ENCODE measurements around the gene TMCC2.
A peak's percentile ranks its signal among the peaks of the same experiment; 100 is the strongest.
"Not testable (repeated sequence)": the region's sequence is repeated elsewhere in the genome, so short reads cannot be mapped to it uniquely, and the experiment has no call there.

Gene TMCC2, protein sequence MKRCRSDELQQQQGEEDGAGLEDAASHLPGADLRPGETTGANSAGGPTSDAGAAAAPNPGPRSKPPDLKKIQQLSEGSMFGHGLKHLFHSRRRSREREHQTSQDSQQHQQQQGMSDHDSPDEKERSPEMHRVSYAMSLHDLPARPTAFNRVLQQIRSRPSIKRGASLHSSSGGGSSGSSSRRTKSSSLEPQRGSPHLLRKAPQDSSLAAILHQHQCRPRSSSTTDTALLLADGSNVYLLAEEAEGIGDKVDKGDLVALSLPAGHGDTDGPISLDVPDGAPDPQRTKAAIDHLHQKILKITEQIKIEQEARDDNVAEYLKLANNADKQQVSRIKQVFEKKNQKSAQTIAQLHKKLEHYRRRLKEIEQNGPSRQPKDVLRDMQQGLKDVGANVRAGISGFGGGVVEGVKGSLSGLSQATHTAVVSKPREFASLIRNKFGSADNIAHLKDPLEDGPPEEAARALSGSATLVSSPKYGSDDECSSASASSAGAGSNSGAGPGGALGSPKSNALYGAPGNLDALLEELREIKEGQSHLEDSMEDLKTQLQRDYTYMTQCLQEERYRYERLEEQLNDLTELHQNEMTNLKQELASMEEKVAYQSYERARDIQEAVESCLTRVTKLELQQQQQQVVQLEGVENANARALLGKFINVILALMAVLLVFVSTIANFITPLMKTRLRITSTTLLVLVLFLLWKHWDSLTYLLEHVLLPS

GRCh38 chr1:205227584-205228013 lies at the start of gene TMCC2:
TMCC2 (plus strand) TSS chr1:205227946; CDS start chr1:205228565, 619 bp downstream.
- in situ Hi-C loops (cut with HindIII; ENCODE audit: low pct_ligation_motif_present, low pct_unique_long_range_greater_than_20kb, low sequenced_read_pairs) = no loop called here
- DNase-seq = peak; percentile 88

- DNase-seq = no peak
- in situ Hi-C loops (cut with HindIII; ENCODE audit: low pct_ligation_motif_present, low pct_unique_long_range_greater_than_20kb, low sequenced_read_pairs) = no loop called here
Measured at GRCh38 chr1:205179842-205180241, 47.9 kb upstream of the TMCC2 start.

- in situ Hi-C loops (cut with HindIII; ENCODE audit: low pct_ligation_motif_present, low pct_unique_long_range_greater_than_20kb, low sequenced_read_pairs); DNase-seq: not testable (repeated sequence)
Measured at GRCh38 chr1:205180331-205180730, 47.4 kb upstream of the TMCC2 start.

- in situ Hi-C loops (cut with HindIII; ENCODE audit: low pct_ligation_motif_present, low pct_unique_long_range_greater_than_20kb, low sequenced_read_pairs) = no loop called here
- DNase-seq = no peak
Measured at GRCh38 chr1:205182930-205183329, 44.8 kb upstream of the TMCC2 start.

DNA sequence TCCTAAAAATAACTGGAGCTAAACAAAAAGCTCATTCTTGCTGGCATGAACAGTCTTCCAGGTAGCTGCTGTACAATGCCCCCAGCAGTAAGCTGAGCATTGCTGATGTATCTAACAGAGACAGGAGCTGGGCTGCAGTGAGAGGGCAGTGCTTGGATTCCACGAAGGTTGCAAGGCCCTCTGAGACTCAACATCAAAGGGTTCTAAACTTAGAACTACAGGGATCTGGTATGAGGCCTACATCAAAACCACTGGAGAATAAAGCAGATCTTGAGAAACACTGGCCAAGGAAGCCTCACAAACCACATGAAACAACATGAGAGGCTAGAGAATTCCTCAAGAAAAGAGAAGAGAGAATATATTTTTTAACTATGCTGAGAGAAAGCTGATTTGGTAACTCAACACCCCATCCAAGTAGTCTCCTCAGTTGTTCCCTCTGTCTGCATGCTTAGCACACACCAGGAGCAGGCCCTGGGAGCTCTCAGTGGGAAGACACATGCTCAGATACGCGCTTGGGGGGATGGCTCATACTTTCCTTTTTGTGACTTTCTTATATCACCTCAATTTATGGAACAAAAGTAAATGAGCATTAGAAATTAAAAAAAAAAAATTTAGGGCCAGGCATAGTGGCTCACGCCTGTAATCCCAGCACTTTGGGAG lies 43.9 kb upstream of the TMCC2 start:
- in situ Hi-C loops (cut with HindIII; ENCODE audit: low pct_ligation_motif_present, low pct_unique_long_range_greater_than_20kb, low sequenced_read_pairs) = no loop called here
- DNase-seq = no peak

GRCh38 chr1:205186191-205186590 lies 41.6 kb upstream of the TMCC2 start:
- in situ Hi-C loops (cut with HindIII; ENCODE audit: low pct_ligation_motif_present, low pct_unique_long_range_greater_than_20kb, low sequenced_read_pairs) = no loop called here
- no peak for DNase-seq

DNA sequence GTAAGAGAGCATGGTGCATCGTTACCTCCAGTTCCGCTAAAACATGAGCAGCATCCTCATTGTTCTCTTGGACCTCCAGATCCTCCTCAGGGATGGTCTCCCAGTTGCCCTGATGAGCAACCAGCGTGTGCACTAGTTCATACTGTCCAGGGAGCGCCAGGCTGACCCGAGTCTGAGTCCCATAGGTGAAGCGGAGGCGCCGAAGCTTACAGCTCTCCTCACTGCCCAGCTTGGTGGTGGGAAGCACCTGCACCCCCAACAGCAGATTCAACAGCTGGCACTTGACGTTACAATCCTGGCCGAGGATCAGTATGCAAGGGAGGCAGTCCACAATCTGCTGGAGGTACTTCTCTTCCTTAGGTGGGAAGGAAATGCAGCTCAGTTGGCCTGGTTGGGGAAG lies 40.3 kb upstream of the TMCC2 start:
- no peak for DNase-seq
- in situ Hi-C loops (cut with HindIII; ENCODE audit: low pct_ligation_motif_present, low pct_unique_long_range_greater_than_20kb, low sequenced_read_pairs) = no loop called here

DNA sequence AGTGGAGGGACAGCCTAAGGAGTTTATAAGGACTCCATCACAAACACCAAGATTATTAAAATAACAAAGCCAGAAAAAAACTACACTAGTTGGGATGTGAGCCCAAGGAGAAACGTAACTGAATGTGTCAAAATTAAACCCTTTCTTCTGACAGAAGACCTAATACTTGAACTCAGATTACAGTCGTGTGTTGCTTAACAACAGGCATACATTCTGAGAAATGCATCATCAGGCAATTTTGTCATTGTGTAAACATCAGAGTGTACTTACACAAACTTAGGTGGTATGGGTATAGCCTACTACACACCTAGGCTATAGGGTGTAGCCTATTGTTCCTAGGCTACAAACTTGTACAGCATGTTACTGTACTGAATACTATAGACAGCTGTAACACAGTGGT lies 39.6 kb upstream of the TMCC2 start:
- in situ Hi-C loops (cut with HindIII; ENCODE audit: low pct_ligation_motif_present, low pct_unique_long_range_greater_than_20kb, low sequenced_read_pairs) = no loop called here

GRCh38 chr1:205188596-205188995 lies 39.1 kb upstream of the TMCC2 start:
- no peak for DNase-seq
- in situ Hi-C loops (cut with HindIII; ENCODE audit: low pct_ligation_motif_present, low pct_unique_long_range_greater_than_20kb, low sequenced_read_pairs) = no loop called here

More for the DNA sequence above, 39.6 kb upstream of the TMCC2 start:
- DNase-seq = no peak

DNA sequence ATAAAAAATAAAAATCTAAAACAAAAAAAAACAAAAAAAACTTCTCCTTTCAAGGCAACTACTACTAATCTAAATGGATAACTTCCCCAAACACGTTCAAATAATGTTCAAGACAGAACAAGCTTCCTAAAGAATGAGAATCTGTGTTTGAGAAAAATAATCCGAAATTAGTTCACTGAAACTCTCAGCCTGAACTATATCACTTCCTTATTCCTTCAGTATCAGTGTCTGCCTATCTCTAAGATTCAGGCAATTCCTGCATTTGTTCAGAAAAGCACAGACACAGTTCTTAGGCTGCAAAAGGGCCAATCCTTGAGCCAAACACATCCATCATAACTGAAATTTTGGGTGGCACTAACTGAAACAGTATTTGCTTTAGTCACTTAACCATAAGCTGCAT lies 38.6 kb upstream of the TMCC2 start:
- in situ Hi-C loops (cut with HindIII; ENCODE audit: low pct_ligation_motif_present, low pct_unique_long_range_greater_than_20kb, low sequenced_read_pairs) = no loop called here
- no peak for DNase-seq

- DNase-seq = peak; percentile 50
- in situ Hi-C loops (cut with HindIII; ENCODE audit: low pct_ligation_motif_present, low pct_unique_long_range_greater_than_20kb, low sequenced_read_pairs) = no loop called here
Measured at GRCh38 chr1:205190845-205191577, 36.7 kb upstream of the TMCC2 start.

DNA sequence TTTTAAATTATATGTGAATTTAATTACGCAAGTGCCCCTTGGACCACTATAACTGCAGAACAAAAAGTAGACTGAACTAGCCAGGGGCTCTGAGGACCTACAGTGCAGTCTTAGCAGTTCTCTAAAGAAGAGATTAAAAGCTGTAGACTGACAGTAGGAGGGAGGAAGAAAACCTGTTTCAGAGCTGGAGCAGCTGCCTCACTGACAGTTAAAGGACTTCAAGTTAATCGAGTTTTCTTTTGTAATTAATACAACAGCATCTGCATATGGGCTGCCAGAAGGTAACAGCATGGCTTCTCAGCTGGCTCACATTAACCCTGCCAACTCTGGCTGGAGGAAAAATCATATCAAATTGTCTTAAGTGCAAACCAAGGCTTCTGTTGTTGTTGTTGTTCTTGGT lies 36.1 kb upstream of the TMCC2 start:
- no peak for DNase-seq
- in situ Hi-C loops (cut with HindIII; ENCODE audit: low pct_ligation_motif_present, low pct_unique_long_range_greater_than_20kb, low sequenced_read_pairs) = no loop called here

GRCh38 chr1:205192287-205192686 lies 35.5 kb upstream of the TMCC2 start:
- DNase-seq = no peak
- in situ Hi-C loops (cut with HindIII; ENCODE audit: low pct_ligation_motif_present, low pct_unique_long_range_greater_than_20kb, low sequenced_read_pairs) = no loop called here

DNA sequence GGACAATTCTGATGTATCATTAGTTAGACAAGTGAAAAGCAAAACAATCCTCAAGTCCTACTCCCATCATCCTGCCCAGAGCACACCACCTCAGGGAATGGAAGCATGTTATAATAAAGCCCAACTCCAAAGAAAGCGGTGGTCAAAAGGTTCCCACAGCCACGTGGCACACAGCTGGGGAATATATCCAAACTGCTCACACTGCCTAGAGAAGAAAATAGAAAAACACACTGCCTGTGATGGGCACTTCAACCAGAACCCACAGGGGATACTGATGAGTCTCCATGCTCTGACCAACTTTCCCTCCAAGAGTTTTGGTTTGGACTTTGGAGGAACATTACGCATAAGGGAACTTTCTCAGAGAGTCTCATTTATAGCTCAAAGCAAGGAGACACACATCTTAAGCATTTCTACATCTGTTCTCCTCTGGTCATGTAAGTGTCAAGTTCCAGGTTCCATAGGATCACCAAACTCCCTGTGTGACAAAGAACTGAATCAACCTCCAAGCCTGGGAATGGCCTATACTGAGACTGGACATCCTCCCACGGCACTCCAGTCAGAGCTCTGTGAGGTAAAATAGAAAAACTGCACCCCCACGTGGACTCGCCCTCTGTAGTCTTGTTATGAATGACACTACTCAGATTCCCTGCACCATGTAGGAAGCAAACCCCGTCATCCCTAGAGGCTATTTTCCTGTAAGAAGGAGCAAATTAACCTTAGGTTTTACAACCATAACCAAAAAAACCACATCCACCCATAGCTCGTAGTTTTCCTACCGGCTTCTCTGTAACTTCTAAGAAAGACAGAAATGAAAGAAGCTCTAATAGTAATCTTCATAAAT lies 28.4 kb upstream of the TMCC2 start:
- in situ Hi-C loops (cut with HindIII; ENCODE audit: low pct_ligation_motif_present, low pct_unique_long_range_greater_than_20kb, low sequenced_read_pairs) = no loop called here
- DNase-seq = no peak

GRCh38 chr1:205199931-205200299 lies 27.8 kb upstream of the TMCC2 start:
- in situ Hi-C loops (cut with HindIII; ENCODE audit: low pct_ligation_motif_present, low pct_unique_long_range_greater_than_20kb, low sequenced_read_pairs) = no loop called here
- DNase-seq = no peak

DNA sequence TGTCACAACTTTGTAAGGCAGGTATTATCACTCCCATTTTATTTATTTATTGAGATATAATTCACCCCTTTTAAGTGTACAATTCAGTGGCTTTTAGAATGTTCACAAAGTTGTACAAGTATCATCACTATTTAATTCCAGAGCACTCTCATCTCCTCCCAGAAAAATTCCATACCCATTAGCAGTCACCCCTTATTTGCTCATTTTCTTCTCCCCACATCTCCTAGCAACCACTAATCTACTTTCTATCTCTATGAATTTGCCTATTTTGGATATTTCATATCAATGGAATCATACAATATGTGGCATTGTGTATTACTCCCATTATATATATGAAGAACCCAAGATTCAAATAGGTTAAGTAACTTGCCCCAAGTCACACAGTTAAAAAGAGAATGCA lies 23.2 kb upstream of the TMCC2 start:
- in situ Hi-C loops (cut with HindIII; ENCODE audit: low pct_ligation_motif_present, low pct_unique_long_range_greater_than_20kb, low sequenced_read_pairs) = no loop called here
- DNase-seq = no peak

DNA sequence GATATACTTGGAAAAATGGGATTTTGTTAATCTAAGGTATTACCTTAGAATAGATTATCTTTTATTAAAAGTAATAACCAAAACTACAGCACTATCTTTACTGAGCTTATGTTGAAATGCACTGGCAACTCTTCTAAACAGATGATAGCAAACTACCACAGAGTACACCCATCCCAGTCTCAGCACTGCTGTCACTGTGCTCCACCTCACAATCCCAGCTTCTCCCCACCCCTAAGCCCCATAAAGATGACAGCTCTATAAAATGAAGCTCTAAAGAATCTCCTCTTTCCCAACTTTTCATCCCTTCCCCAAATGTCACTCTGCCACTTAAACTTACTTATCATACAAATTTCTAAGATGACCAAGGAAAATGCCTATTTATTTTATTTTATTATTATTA lies 22.7 kb upstream of the TMCC2 start:
- in situ Hi-C loops (cut with HindIII; ENCODE audit: low pct_ligation_motif_present, low pct_unique_long_range_greater_than_20kb, low sequenced_read_pairs) = no loop called here
- no peak for DNase-seq

DNA sequence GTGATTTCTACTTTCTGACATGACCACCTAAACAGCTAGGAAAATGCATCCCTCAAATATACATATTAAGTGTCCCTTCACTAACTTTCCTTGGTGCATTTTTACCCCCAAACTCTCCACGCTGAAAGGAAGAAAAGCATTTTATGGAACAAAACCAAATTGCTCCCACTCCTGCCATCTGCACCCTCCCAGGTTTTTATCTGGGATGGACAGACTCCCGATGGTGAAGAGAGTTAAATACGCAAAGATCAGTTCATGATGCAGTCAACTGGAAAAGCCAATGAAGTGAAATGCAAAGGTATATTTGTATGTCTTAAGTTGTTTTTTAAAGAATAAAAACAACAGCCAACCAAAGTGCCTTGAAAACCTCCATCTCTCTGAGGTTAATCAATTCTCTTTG lies 18.9 kb upstream of the TMCC2 start:
- no peak for DNase-seq
- in situ Hi-C loops (cut with HindIII; ENCODE audit: low pct_ligation_motif_present, low pct_unique_long_range_greater_than_20kb, low sequenced_read_pairs) = no loop called here
